Subcutaneous adipose tissue (tissue), 4 donors: ENCODE data around the gene CORO7. TPM values are rescaled to one million over a fixed set of nuclear protein-coding genes. Genes with fewer than 3 reads are reported as not detected.

Experiments used
- CTCF ChIP-seq: fragments of 450-650 bp; IDR thresholded peaks from one replicate; pipeline ENCODE4 v1.5.1; 2016; ENCODE audit warnings: low read depth, mild to moderate bottlenecking, control low read depth, antibody characterized with exemption, moderate library complexity
- total RNA-seq, 4 donors: library from RNA; depleted of rRNA; stranded (reverse); fragments of >200 nt; gene quantifications; one replicate each; pipeline ENCODE4 v1.1.0, GENCODE V29; 2016

The CORO7 gene
- total RNA-seq, 4 donors from 2014 or later = 15.5 to 40.9 (median 24.7) TPM

GRCh38 chr16:4380119-4381063, 36.0 kb downstream of the CORO7 start:
- TF ChIP-seq CTCF = no peak

- no peak for TF ChIP-seq CTCF
Measured at GRCh38 chr16:4378999-4379690, 37.3 kb downstream of the CORO7 start.

GRCh38 chr16:4378161-4378666, 38.2 kb downstream of the CORO7 start:
- no peak for TF ChIP-seq CTCF

- no peak for TF ChIP-seq CTCF
Measured at GRCh38 chr16:4377573-4378154, 38.7 kb downstream of the CORO7 start.

- no peak for TF ChIP-seq CTCF
Measured at GRCh38 chr16:4376893-4377572, 39.4 kb downstream of the CORO7 start.

GRCh38 chr16:4376126-4376892, 40.1 kb downstream of the CORO7 start:
- no peak for TF ChIP-seq CTCF
